GM12873 (cell line): ENCODE data around the gene ZNF792.

Source experiments
- CTCF ChIP-seq: IDR thresholded peaks from 2 replicates; pipeline ENCODE4 v1.5.1; 2012; ENCODE audit warnings: low read depth, mild to moderate bottlenecking, moderate library complexity, low read length, control low read depth; ENCODE audit not compliant: insufficient read depth; ENCODE audit errors: missing control alignments

The ZNF792 gene

GRCh38 chr19:34960103-34960805 lies 3.8 kb downstream of the ZNF792 start:
- TF ChIP-seq CTCF, result no peak

- no peak for TF ChIP-seq CTCF
These were observed 5.0 kb downstream of the ZNF792 start for GRCh38 chr19:34959021-34959420.

GRCh38 chr19:34957830-34958751 lies 5.9 kb downstream of the ZNF792 start:
- TF ChIP-seq CTCF, result no peak

GRCh38 chr19:34953092-34953491 lies 10.9 kb downstream of the ZNF792 start:
- TF ChIP-seq CTCF, result no peak

GRCh38 chr19:34943861-34944573 lies 20.0 kb downstream of the ZNF792 start:
- TF ChIP-seq CTCF, result no peak

- no peak for TF ChIP-seq CTCF
These were observed 25.1 kb downstream of the ZNF792 start for GRCh38 chr19:34938886-34939285.

- TF ChIP-seq CTCF, result no peak
These were observed 27.8 kb downstream of the ZNF792 start for GRCh38 chr19:34936184-34936583.
